Fibroblast of mammary gland (primary cell): ENCODE results near the gene ARIH1.

Source experiments
- DNase-seq: peaks from one replicate; pipeline ENCODE4 v3.0.0-alpha.2; 2010; ENCODE audit warnings: low read depth
- H3K4me3 ChIP-seq: 2 replicates; pipeline ENCODE4 v1.5.1; 2011; ENCODE audit warnings: low read depth, mild to moderate bottlenecking, low read length, moderate library complexity; ENCODE audit not compliant: control insufficient read depth
- CTCF ChIP-seq: conservative IDR thresholded peaks from 2 replicates; pipeline ENCODE4 v1.5.1; 2011; ENCODE audit warnings: low read depth, low read length, inconsistent platforms; ENCODE audit not compliant: control insufficient read depth, insufficient read depth

Gene ARIH1

GRCh38 chr15:72541674-72542073 is 67.5 kb downstream of the ARIH1 start:
- H3K4me3 ChIP-seq = no peak overlapping the region
- no peak for TF ChIP-seq CTCF
- no peak for DNase-seq

- no peak for TF ChIP-seq CTCF
- H3K4me3 ChIP-seq = no peak overlapping the region
- no peak for DNase-seq
These were observed 71.0 kb downstream of the ARIH1 start for GRCh38 chr15:72545156-72545555.

DNA sequence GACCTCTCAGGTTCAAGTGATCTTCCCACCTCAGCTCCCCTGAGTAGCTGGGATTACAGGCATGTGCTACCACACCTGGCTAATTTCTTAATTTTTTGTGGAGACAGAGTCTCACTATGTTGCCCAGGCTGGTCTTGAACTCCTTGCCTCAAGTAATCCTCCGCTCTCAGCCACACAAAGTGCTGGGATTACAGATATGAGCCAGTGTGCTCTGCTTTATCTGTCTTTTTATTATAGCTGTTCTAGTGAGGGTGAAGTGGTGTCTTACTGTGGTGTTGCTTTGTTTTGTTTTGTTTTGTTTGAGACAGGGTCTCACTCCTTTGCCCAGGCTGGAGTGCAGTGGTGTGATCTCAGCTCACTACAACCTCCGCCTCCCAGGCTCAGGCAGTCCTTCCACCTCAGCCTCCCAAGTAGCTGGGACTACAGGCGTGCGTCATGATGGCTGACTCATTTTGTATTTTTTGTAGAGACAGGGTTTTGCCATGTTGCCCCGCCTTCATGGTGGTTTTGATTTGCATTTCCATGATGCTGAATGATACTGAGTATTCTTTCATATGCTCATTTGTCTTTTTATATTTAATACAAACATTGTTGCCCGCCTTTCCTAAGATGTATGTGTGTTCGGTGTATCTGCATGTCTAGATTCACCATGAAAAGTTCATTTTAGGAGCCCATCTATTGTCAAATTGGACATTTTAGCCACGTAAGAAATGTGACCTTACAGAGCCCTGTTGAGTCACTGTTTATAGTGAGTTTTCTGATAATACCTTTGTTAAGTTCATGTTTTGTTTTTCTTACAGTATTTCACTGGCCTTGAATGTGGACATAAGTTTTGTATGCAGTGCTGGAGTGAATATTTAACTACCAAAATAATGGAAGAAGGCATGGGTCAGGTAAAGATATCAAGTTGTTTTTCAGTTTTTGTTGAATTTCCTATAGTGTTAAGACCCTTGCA is 80.6 kb downstream of the ARIH1 start:
- TF ChIP-seq CTCF = no peak
- DNase-seq = peak; percentile 80
- H3K4me3 ChIP-seq = no peak overlapping the region

DNA sequence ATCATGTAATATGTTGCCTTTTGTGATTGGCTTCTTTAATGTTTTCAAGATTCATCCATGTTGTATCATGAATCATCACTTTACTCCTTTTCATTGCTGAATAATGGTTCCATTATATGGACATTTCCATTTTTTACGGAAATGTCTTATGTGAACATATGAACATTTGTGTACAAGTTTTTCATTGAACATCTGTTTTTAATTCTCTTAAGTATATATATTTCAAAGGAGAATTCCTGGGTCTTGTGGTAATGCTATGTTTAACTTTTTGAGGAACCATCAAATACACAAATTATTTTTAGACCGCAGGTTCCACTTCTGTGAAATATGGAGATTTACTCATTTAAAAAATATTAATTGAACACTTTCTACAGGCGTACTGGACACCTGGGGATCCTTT is 85.7 kb downstream of the ARIH1 start:
- no peak for TF ChIP-seq CTCF
- H3K4me3 ChIP-seq = no peak overlapping the region
- DNase-seq = peak; percentile 10

GRCh38 chr15:72560458-72560857 is 86.3 kb downstream of the ARIH1 start:
- TF ChIP-seq CTCF = no peak

DNA sequence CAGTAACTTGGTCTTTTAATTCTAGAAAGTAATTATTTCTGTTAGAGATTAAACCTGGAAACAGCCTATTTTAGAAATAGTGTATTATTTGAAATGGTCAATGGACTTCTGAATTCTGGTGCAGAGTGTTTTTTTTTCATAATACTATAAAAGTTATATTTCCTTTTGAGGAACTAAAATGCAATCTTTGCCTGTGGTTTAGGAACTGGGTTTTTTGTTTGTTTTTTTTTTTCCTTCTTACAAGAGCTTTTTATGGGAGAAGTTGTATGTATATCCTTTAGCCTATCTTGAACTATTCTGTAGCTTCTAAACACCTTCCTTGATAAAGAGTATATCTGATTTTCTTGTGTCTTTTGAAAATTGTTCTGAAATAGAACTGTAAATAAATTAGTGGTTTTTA is 88.3 kb downstream of the ARIH1 start:
- TF ChIP-seq CTCF = no peak
- H3K4me3 ChIP-seq = no peak overlapping the region
- no peak for DNase-seq

More at GRCh38 chr15:72560458-72560857, 86.3 kb downstream of the ARIH1 start:
- no peak for DNase-seq
- no peak overlapping the region for H3K4me3 ChIP-seq

- TF ChIP-seq CTCF = no peak
- H3K4me3 ChIP-seq = no peak overlapping the region
- peak; percentile 5 for DNase-seq
These were observed 88.7 kb downstream of the ARIH1 start for GRCh38 chr15:72562878-72563277.
